ENCODE results near the gene RNU11.

The RNU11 gene

GRCh38 chr1:28642056-28642846 lies 6.1 kb upstream of the RNU11 start:
- TF ChIP-seq SIN3A (IDR thresholded peaks at IDR 0.05; ENCODE audit: borderline replicate concordance, insufficient read depth, low read length) (peak; percentile 17; the same call in 1 of the 2 replicates), FOXP2 (optimal IDR thresholded peaks at IDR 0.05; ENCODE audit: borderline replicate concordance, extremely low read depth, extremely low read length, insufficient read depth) (no peak)

- peak; percentile 97 for TF ChIP-seq POLR2AphosphoS5 (IDR thresholded peaks at IDR 0.05; ENCODE audit: low read depth, low read length)
- TF ChIP-seq SIN3A (IDR thresholded peaks at IDR 0.05; ENCODE audit: borderline replicate concordance, insufficient read depth, low read length): peak; percentile 56; the same call in 1 of the 2 replicates
- peak; percentile 97 for TF ChIP-seq TAF1 (IDR thresholded peaks at IDR 0.05; ENCODE audit: borderline replicate concordance, insufficient read depth, low read length)
- peak; percentile 72 for TF ChIP-seq FOXP2 (optimal IDR thresholded peaks at IDR 0.05; ENCODE audit: borderline replicate concordance, extremely low read depth, extremely low read length, insufficient read depth)
- TF ChIP-seq REST (IDR thresholded peaks at IDR 0.05; ENCODE audit: insufficient read depth in 1 of 2, low read depth in 2 of 2, low read length in 2 of 2): peak in 1 of 2 experiments; percentile 39; a peak in 1 of 4 replicates
Measured at GRCh38 chr1:28642847-28643635, 5.4 kb upstream of the RNU11 start, which contains the start of gene TAF12. TAF12 (minus strand) TSS chr1:28643067; CDS start chr1:28622081, 20,986 bp downstream.

GRCh38 chr1:28644494-28644893 lies 3.9 kb upstream of the RNU11 start:
- TF ChIP-seq FOXP2 (optimal IDR thresholded peaks at IDR 0.05; ENCODE audit: borderline replicate concordance, extremely low read depth, extremely low read length, insufficient read depth) (no peak), SIN3A (IDR thresholded peaks at IDR 0.05; ENCODE audit: borderline replicate concordance, insufficient read depth, low read length) (no peak), POLR2AphosphoS5 (IDR thresholded peaks at IDR 0.05; ENCODE audit: low read depth, low read length) (no peak), REST (IDR thresholded peaks at IDR 0.05; ENCODE audit: insufficient read depth in 1 of 2, low read depth in 2 of 2, low read length in 2 of 2) (no peak), TAF1 (IDR thresholded peaks at IDR 0.05; ENCODE audit: borderline replicate concordance, insufficient read depth, low read length) (no peak)

GRCh38 chr1:28646040-28646439 lies 2.4 kb upstream of the RNU11 start:
- TF ChIP-seq POLR2AphosphoS5 (IDR thresholded peaks at IDR 0.05; ENCODE audit: low read depth, low read length) (no peak), SIN3A (IDR thresholded peaks at IDR 0.05; ENCODE audit: borderline replicate concordance, insufficient read depth, low read length) (no peak), FOXP2 (optimal IDR thresholded peaks at IDR 0.05; ENCODE audit: borderline replicate concordance, extremely low read depth, extremely low read length, insufficient read depth) (no peak), REST (IDR thresholded peaks at IDR 0.05; ENCODE audit: insufficient read depth in 1 of 2, low read depth in 2 of 2, low read length in 2 of 2) (no peak), TAF1 (IDR thresholded peaks at IDR 0.05; ENCODE audit: borderline replicate concordance, insufficient read depth, low read length) (no peak)

GRCh38 chr1:28648008-28648473 lies 359 bp upstream of the RNU11 start:
- TF ChIP-seq REST (IDR thresholded peaks at IDR 0.05; ENCODE audit: insufficient read depth in 1 of 2, low read depth in 2 of 2, low read length in 2 of 2) (no peak), POLR2AphosphoS5 (IDR thresholded peaks at IDR 0.05; ENCODE audit: low read depth, low read length) (no peak), SIN3A (IDR thresholded peaks at IDR 0.05; ENCODE audit: borderline replicate concordance, insufficient read depth, low read length) (no peak), FOXP2 (optimal IDR thresholded peaks at IDR 0.05; ENCODE audit: borderline replicate concordance, extremely low read depth, extremely low read length, insufficient read depth) (no peak), TAF1 (IDR thresholded peaks at IDR 0.05; ENCODE audit: borderline replicate concordance, insufficient read depth, low read length) (no peak)

All from PFSK-1 (cell line).